Neural cell (in vitro differentiated cells): ENCODE results near the gene SERPINI1. TPM values are rescaled to one million over a fixed set of nuclear protein-coding genes. Genes with fewer than 3 reads are reported as not detected.

Source experiments
- H2AFZ ChIP-seq: fragments of 200-600, 300-800 bp; sonication (generic), shearing (Covaris generic); 2 replicates; pipeline ENCODE4 v1.6.0; 2014; ENCODE audit warnings: low read depth, mild to moderate bottlenecking, antibody characterized with exemption, low read length, moderate library complexity
- H3F3A ChIP-seq: fragments of 200-600 bp; shearing (Covaris generic); 2 replicates; pipeline ENCODE4 v1.6.1; 2016; ENCODE audit warnings: mild to moderate bottlenecking, moderate library complexity, mixed read lengths, antibody characterized with exemption, low read length; ENCODE audit not compliant: insufficient read depth, poor library complexity, severe bottlenecking
- H3K27ac ChIP-seq: fragments of 200-600, 300-800 bp; sonication (generic), shearing (Covaris generic); 2 replicates; pipeline ENCODE4 v1.5.1; 2014; ENCODE audit warnings: mild to moderate bottlenecking, low read length, moderate library complexity
- H3K27me3 ChIP-seq: fragments of 300-800, 200-600 bp; sonication (generic), shearing (Covaris generic); 2 replicates; pipeline ENCODE4 v1.6.0; 2014; ENCODE audit warnings: mild to moderate bottlenecking, low read depth, low read length, moderate library complexity; ENCODE audit not compliant: insufficient read depth
- H3K36me3 ChIP-seq: fragments of 300-800, 200-600 bp; sonication (generic), shearing (Covaris generic); 2 replicates; pipeline ENCODE4 v1.5.1; 2014; ENCODE audit warnings: mild to moderate bottlenecking, antibody characterized with exemption, low read length, moderate library complexity; ENCODE audit not compliant: insufficient read depth
- H3K4me2 ChIP-seq: fragments of 300-800, 200-600 bp; sonication (generic), shearing (Covaris generic); 2 replicates; pipeline ENCODE4 v1.6.0; 2014; ENCODE audit warnings: mild to moderate bottlenecking, low read length
- H3K4me3 ChIP-seq: fragments of 300-800, 200-600 bp; sonication (generic), shearing (Covaris generic); 2 replicates; pipeline ENCODE4 v1.5.1; 2014; ENCODE audit warnings: mild to moderate bottlenecking, low read length, moderate library complexity
- H3K79me2 ChIP-seq: fragments of 200-600 bp; shearing (Covaris generic); replicated peaks from 2 replicates; pipeline ENCODE4 v1.6.0; 2014; ENCODE audit warnings: mild to moderate bottlenecking, low read length, moderate library complexity; ENCODE audit not compliant: insufficient read depth
- H3K9ac ChIP-seq: fragments of 300-800, 200-600 bp; sonication (generic), shearing (Covaris generic); 2 replicates; pipeline ENCODE4 v1.6.1; 2016; ENCODE audit warnings: mild to moderate bottlenecking, low read length, mixed read lengths
- H3K9me2 ChIP-seq: fragments of 200-600 bp; shearing (Covaris generic); 2 replicates; pipeline ENCODE4 v1.6.1; 2016; ENCODE audit warnings: mild to moderate bottlenecking, low read length, mixed read lengths; ENCODE audit not compliant: insufficient read depth
- H3K9me3 ChIP-seq: fragments of 200-600, 300-800 bp; sonication (generic), shearing (Covaris generic); 2 replicates; pipeline ENCODE4 v1.6.1; 2016; ENCODE audit warnings: mild to moderate bottlenecking, mixed run types, low read length, moderate library complexity, mixed read lengths
- H4K20me1 ChIP-seq: fragments of 200-600 bp; shearing (Covaris generic); 2 replicates; pipeline ENCODE4 v1.6.1; 2016; ENCODE audit warnings: mild to moderate bottlenecking, mixed run types; ENCODE audit not compliant: insufficient read depth
- CTCF ChIP-seq: fragments of 450-650 bp; IDR thresholded peaks from 2 replicates; pipeline ENCODE4 v1.5.1; 2014; ENCODE audit warnings: antibody characterized with exemption, mild to moderate bottlenecking, moderate library complexity; ENCODE audit not compliant: poor library complexity, severe bottlenecking
- EP300 ChIP-seq: fragments of 450-650 bp; conservative IDR thresholded peaks from 2 replicates; pipeline ENCODE4 v1.6.1; 2014; ENCODE audit warnings: antibody characterized with exemption, mild to moderate bottlenecking, moderate library complexity; ENCODE audit not compliant: poor library complexity, severe bottlenecking
- EZH2 ChIP-seq: fragments of 200-600, 300-800 bp; shearing (Covaris generic), sonication (generic); IDR thresholded peaks from 2 replicates; pipeline ENCODE4 v1.6.1; 2014; ENCODE audit warnings: antibody characterized with exemption, low read length, borderline replicate concordance, mild to moderate bottlenecking; ENCODE audit not compliant: insufficient read depth, poor library complexity, severe bottlenecking
- MXI1 ChIP-seq: fragments of 450-650 bp; conservative IDR thresholded peaks from 2 replicates; pipeline ENCODE4 v1.6.1; 2014; ENCODE audit warnings: antibody characterized with exemption, mild to moderate bottlenecking; ENCODE audit not compliant: poor library complexity, severe bottlenecking
- POLR2AphosphoS5 ChIP-seq: IDR thresholded peaks from 2 replicates; pipeline ENCODE4 v1.6.1; 2012
- RAD21 ChIP-seq: fragments of 450-650 bp; conservative IDR thresholded peaks from 2 replicates; pipeline ENCODE4 v1.6.1; 2014; ENCODE audit warnings: antibody characterized with exemption, mild to moderate bottlenecking, moderate library complexity
- REST ChIP-seq: IDR thresholded peaks from 2 replicates; pipeline ENCODE4 v1.6.1; 2012; ENCODE audit warnings: borderline replicate concordance
- SMC3 ChIP-seq: fragments of 450-650 bp; conservative IDR thresholded peaks from 2 replicates; pipeline ENCODE4 v1.6.1; 2014; ENCODE audit warnings: antibody characterized with exemption, mild to moderate bottlenecking, moderate library complexity; ENCODE audit not compliant: poor library complexity
- TAF1 ChIP-seq: IDR thresholded peaks from 2 replicates; pipeline ENCODE4 v1.6.1; 2012; ENCODE audit warnings: low read depth
- polyA plus RNA-seq: library from polyadenylated mRNA; depleted of rRNA; stranded (reverse); fragments of >200 nt; gene quantifications from 2 replicates; pipeline ENCODE4 v1.2.3, GENCODE V29; 2014

The SERPINI1 gene
- polyA plus RNA-seq, 1 donor from 2014 or later, result 150 TPM

- Histone ChIP-seq H2AFZ (no peak overlapping the region), H3K9ac (no peak overlapping the region), H3K27ac (no peak overlapping the region), H3K79me2 (no peaks in the 10 kb centered on the region), H3K9me3 (no peaks in the 10 kb centered on the region), H3K9me2 (no peaks in the 10 kb centered on the region), H3K4me2 (no peak overlapping the region), H3K36me3 (peaks cover 5% of the 10 kb centered on the region), H3K27me3 (no peaks in the 10 kb centered on the region), H3F3A (no peaks in the 10 kb centered on the region), H4K20me1 (no peaks in the 10 kb centered on the region), H3K4me3 (no peak overlapping the region)
- TF ChIP-seq POLR2AphosphoS5, result no peak
- TF ChIP-seq CTCF, result no peak
- no peak for TF ChIP-seq REST
- TF ChIP-seq RAD21, result no peak
- no peak for TF ChIP-seq TAF1
- TF ChIP-seq SMC3, result no peak
- no peak for TF ChIP-seq EP300
- TF ChIP-seq EZH2, result no peak
- TF ChIP-seq MXI1, result no peak
Observed at GRCh38 chr3:167694121-167694520, 41.4 kb upstream of the SERPINI1 start.

- Histone ChIP-seq H3K27me3 (no peaks in the 10 kb centered on the region), H2AFZ (no peak overlapping the region), H3K9me3 (no peaks in the 10 kb centered on the region), H3K79me2 (no peaks in the 10 kb centered on the region), H3K9ac (no peak overlapping the region), H3K9me2 (no peaks in the 10 kb centered on the region), H3K36me3 (peaks cover 3% of the 10 kb centered on the region), H3K4me2 (no peak overlapping the region), H3K27ac (no peak overlapping the region), H3K4me3 (no peak overlapping the region), H3F3A (no peaks in the 10 kb centered on the region), H4K20me1 (no peaks in the 10 kb centered on the region)
- TF ChIP-seq RAD21 (no peak), SMC3 (no peak)
Observed at GRCh38 chr3:167700046-167700445, 35.5 kb upstream of the SERPINI1 start.

- no peak overlapping the region for H2AFZ ChIP-seq
- H3K79me2 ChIP-seq, result no peaks in the 10 kb centered on the region
- H3K4me3 ChIP-seq, result no peak overlapping the region
- H3K9me3 ChIP-seq, result no peaks in the 10 kb centered on the region
- H3K27me3 ChIP-seq, result no peaks in the 10 kb centered on the region
- H3F3A ChIP-seq, result no peaks in the 10 kb centered on the region
- no peaks in the 10 kb centered on the region for H4K20me1 ChIP-seq
- TF ChIP-seq SMC3 (no peak), CTCF (no peak), RAD21 (no peak), MXI1 (no peak), TAF1 (no peak)
- no peak overlapping the region for H3K4me2 ChIP-seq
- no peak overlapping the region for H3K27ac ChIP-seq
- no peak overlapping the region for H3K9ac ChIP-seq
- H3K9me2 ChIP-seq, result no peaks in the 10 kb centered on the region
- no peaks in the 10 kb centered on the region for H3K36me3 ChIP-seq
Observed at GRCh38 chr3:167700926-167701325, 34.6 kb upstream of the SERPINI1 start.
